Measurements from ENCODE around the gene KIF26A. TPM values are rescaled to one million over a fixed set of nuclear protein-coding genes. Genes with fewer than 3 reads are reported as not detected.

The KIF26A gene
- polyA plus RNA-seq, 1 experiment = 0.10 TPM

- CTCF ChIA-PET = interaction anchor here (0.6 kb wide), 1 partner anchor 10 kb away, joined by 3 read pairs; no protein-coding TSS in a partner anchor
- H3K4me3 ChIP-seq (ENCODE audit: low read depth, low read length) = no peak overlapping the region
- DNase-seq (ENCODE audit: low read depth) = no peak
- TF ChIP-seq CTCF (IDR thresholded peaks at IDR 0.05; ENCODE audit: insufficient read depth, low read depth, low read length) = no peak
- no peaks in the 10 kb centered on the region for H3K36me3 ChIP-seq (ENCODE audit: control insufficient read depth, insufficient read depth, low read length)
- POLR2A ChIA-PET = no interaction called here
- no peaks in the 10 kb centered on the region for H3K27me3 ChIP-seq (ENCODE audit: control insufficient read depth, insufficient read depth, low read length)
Measured at GRCh38 chr14:104214431-104215218, 76.2 kb downstream of the KIF26A start.

DNA sequence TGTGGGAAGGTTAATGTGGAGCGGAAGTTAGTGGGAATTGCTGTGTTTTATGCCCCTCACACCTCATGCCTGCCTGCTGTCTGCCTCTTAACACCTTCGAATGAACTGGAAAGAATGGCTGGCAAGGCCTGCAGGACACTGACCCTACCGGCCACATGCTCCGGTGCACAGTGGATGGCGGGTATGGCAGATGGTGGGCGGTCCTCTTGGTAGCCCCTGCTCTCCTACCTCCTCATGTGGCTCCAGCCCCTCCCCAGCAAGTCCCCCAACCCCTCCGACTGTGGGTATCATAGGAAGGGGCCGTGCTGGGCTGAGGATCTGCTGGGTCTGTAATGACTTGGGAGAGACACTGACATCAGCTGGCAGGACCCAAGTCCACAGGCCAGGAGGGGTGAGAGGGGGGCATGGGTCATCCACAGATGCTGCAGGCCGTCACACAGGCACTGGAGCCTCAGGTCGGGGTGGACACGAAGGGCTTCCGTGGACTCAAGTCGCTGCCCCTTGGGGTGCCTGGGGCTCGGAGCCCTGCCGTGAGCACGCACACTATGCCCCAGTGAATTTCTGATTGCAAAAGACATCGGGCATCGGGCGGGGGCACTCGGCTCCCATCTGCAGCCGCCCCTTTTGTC lies 77.4 kb downstream of the KIF26A start:
- CTCF ChIA-PET = no interaction called here
- no peaks in the 10 kb centered on the region for H3K36me3 ChIP-seq (ENCODE audit: control insufficient read depth, insufficient read depth, low read length)
- H3K27me3 ChIP-seq (ENCODE audit: control insufficient read depth, insufficient read depth, low read length) = no peaks in the 10 kb centered on the region
- no peak for DNase-seq (ENCODE audit: low read depth)
- POLR2A ChIA-PET = no interaction called here
- TF ChIP-seq CTCF (IDR thresholded peaks at IDR 0.05; ENCODE audit: insufficient read depth, low read depth, low read length) = no peak
- H3K4me3 ChIP-seq (ENCODE audit: low read depth, low read length) = no peak overlapping the region

- Histone ChIP-seq H3K36me3 (ENCODE audit: control insufficient read depth, insufficient read depth, low read length) (no peaks in the 10 kb centered on the region), H3K4me3 (ENCODE audit: low read depth, low read length) (no peak overlapping the region), H3K27me3 (ENCODE audit: control insufficient read depth, insufficient read depth, low read length) (no peaks in the 10 kb centered on the region)
- POLR2A ChIA-PET = no interaction called here
- TF ChIP-seq CTCF (IDR thresholded peaks at IDR 0.05; ENCODE audit: insufficient read depth, low read depth, low read length) = no peak
- DNase-seq (ENCODE audit: low read depth) = no peak
- CTCF ChIA-PET = no interaction called here
Measured at GRCh38 chr14:104216457-104216856, 78.1 kb downstream of the KIF26A start.

DNA sequence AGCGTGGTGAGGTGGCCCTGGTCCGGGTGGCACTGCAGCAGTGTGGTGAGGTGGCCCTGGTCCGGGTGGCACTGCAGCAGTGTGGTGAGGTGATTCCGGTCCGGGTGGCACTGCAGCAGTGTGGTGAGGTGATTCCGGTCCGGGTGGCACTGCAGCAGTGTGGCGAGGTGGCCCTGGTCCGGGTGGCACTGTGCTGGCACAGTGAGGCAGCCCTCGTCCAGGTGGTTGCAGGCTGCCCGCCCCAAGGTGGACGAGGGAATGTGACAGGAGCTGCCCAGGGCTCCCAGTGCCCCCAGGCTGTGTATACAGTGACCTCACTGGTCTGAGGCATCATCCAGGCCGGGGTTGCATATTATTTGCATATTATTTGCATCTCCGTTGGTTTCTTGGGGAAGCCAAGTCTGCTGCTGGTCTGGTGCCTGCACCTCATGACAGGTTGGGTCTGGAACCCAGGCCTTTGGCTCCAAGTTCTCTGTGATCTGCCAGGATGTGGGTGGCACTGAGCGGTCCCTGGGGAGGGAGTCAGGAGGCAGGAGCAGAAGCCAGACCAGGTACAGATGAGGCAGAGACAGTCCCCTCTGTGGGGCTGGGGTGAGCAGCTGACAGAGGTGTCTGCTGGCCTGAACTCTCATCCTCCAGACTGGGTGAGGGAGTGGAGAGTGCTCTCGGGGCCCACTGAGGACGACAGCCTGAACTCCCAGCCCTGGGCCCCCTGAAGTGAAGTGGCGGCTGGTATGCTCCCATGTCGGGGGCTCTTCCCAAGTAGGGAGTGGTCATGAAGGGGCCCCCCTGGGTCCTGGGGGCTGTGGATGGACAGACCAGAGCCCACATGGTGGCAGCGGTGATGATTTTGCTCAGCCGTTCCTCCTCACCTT lies 79.3 kb downstream of the KIF26A start:
- ChIA-PET POLR2A (no interaction called here), CTCF (no interaction called here)
- no peak for DNase-seq (ENCODE audit: low read depth)
- H3K4me3 ChIP-seq (ENCODE audit: low read depth, low read length) = no peak overlapping the region
- no peaks in the 10 kb centered on the region for H3K36me3 ChIP-seq (ENCODE audit: control insufficient read depth, insufficient read depth, low read length)
- H3K27me3 ChIP-seq (ENCODE audit: control insufficient read depth, insufficient read depth, low read length) = no peaks in the 10 kb centered on the region
- no peak for TF ChIP-seq CTCF (IDR thresholded peaks at IDR 0.05; ENCODE audit: insufficient read depth, low read depth, low read length)
